Esophagus muscularis mucosa (tissue), 4 donors: ENCODE results near the gene HAAO.

ENCODE experiments used
- EP300 ChIP-seq: sonication (generic); formaldehyde crosslinking; IDR thresholded peaks from one replicate; pipeline ENCODE4 v1.6.1; 2017; ENCODE audit warnings: antibody characterized with exemption
- POLR2A ChIP-seq: fragments of 450-650 bp; IDR thresholded peaks from one replicate; pipeline ENCODE4 v1.6.1; 2017; ENCODE audit warnings: antibody characterized with exemption, moderate library complexity, mild to moderate bottlenecking, low read depth
- POLR2AphosphoS5 ChIP-seq, 2 donors: sonication (generic); formaldehyde crosslinking; IDR thresholded peaks; one replicate each; pipeline ENCODE4 v1.6.1; 2017; ENCODE audit warnings: antibody characterized with exemption in 2 of 2
- TF ChIP-seq, protein P1 (sequence below), 3 experiments: fragments of 200-600 bp in 2 of 3; fragments of 450-650 bp in 1 of 3; sonication (generic) in 2 of 3; IDR thresholded peaks; one replicate each; pipeline ENCODE4 v1.5.1; 2017 to 2019; ENCODE audit warnings: antibody characterized with exemption in 3 of 3, mild to moderate bottlenecking in 2 of 3, moderate library complexity in 1 of 3

GRCh38 chr2:42783511-42783910, 8.9 kb downstream of the HAAO start:
- TF ChIP-seq, protein P1, sequence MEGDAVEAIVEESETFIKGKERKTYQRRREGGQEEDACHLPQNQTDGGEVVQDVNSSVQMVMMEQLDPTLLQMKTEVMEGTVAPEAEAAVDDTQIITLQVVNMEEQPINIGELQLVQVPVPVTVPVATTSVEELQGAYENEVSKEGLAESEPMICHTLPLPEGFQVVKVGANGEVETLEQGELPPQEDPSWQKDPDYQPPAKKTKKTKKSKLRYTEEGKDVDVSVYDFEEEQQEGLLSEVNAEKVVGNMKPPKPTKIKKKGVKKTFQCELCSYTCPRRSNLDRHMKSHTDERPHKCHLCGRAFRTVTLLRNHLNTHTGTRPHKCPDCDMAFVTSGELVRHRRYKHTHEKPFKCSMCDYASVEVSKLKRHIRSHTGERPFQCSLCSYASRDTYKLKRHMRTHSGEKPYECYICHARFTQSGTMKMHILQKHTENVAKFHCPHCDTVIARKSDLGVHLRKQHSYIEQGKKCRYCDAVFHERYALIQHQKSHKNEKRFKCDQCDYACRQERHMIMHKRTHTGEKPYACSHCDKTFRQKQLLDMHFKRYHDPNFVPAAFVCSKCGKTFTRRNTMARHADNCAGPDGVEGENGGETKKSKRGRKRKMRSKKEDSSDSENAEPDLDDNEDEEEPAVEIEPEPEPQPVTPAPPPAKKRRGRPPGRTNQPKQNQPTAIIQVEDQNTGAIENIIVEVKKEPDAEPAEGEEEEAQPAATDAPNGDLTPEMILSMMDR (IDR thresholded peaks at IDR 0.05), result no peak
- TF ChIP-seq POLR2AphosphoS5 (IDR thresholded peaks at IDR 0.05) (no peak), POLR2A (no peak), EP300 (no peak)
